H9 (cell line): ENCODE results near the gene TPCN2. TPM values are rescaled to one million over a fixed set of nuclear protein-coding genes. Genes with fewer than 3 reads are reported as not detected.
A peak's percentile ranks its signal among the peaks of the same experiment; 100 is the strongest.

Experiments used
- DNase-seq: peaks from one replicate; pipeline ENCODE4 v3.0.0-alpha.2; 2017
- H2AFZ ChIP-seq: one replicate; pipeline ENCODE4 v1.6.1; 2013; ENCODE audit warnings: mild to moderate bottlenecking, low read length, control low read depth, moderate library complexity
- H2AK5ac ChIP-seq: 2 replicates; pipeline ENCODE4 v1.6.1; 2013; ENCODE audit warnings: low read length, control low read depth, mixed read lengths; ENCODE audit not compliant: insufficient read length
- H2BK120ac ChIP-seq: one replicate; pipeline ENCODE4 v1.6.1; 2013; ENCODE audit warnings: low read depth, mild to moderate bottlenecking, low read length, control low read depth, inconsistent platforms; ENCODE audit not compliant: poor library complexity, severe bottlenecking
- H2BK12ac ChIP-seq: 2 replicates; pipeline ENCODE4 v1.6.1; 2013; ENCODE audit warnings: low read length, control low read depth, mixed read lengths, low read depth; ENCODE audit not compliant: insufficient read length
- H2BK15ac ChIP-seq: 2 replicates; pipeline ENCODE4 v1.6.1; 2013; ENCODE audit warnings: low read depth, low read length, control low read depth
- H2BK20ac ChIP-seq: one replicate; pipeline ENCODE4 v1.6.1; 2013; ENCODE audit warnings: low read depth, mild to moderate bottlenecking, low read length, control low read depth, inconsistent platforms; ENCODE audit not compliant: poor library complexity, severe bottlenecking
- H2BK5ac ChIP-seq: 2 replicates; pipeline ENCODE4 v1.6.1; 2013; ENCODE audit warnings: low read length, control low read depth, mixed read lengths; ENCODE audit not compliant: insufficient read length
- H3K14ac ChIP-seq: 2 replicates; pipeline ENCODE4 v1.6.1; 2013; ENCODE audit warnings: low read length, control low read depth; ENCODE audit not compliant: insufficient read depth
- H3K18ac ChIP-seq: 2 replicates; pipeline ENCODE4 v1.6.1; 2013; ENCODE audit warnings: low read depth, mild to moderate bottlenecking, mixed read lengths, low read length, control low read depth; ENCODE audit not compliant: insufficient read length
- H3K23ac ChIP-seq: 2 replicates; pipeline ENCODE4 v1.6.1; 2013; ENCODE audit warnings: low read length, control low read depth, mixed read lengths, low read depth; ENCODE audit not compliant: insufficient read length
- H3K23me2 ChIP-seq: 2 replicates; pipeline ENCODE4 v1.6.1; 2013; ENCODE audit warnings: low read depth, mild to moderate bottlenecking, mixed read lengths, low read length, control low read depth; ENCODE audit not compliant: insufficient read length, poor library complexity, severe bottlenecking
- H3K27ac ChIP-seq: 2 replicates; pipeline ENCODE4 v1.5.1; 2013; ENCODE audit warnings: low read length, control low read depth, mixed read lengths, low read depth; ENCODE audit not compliant: insufficient read length
- H3K27me3 ChIP-seq: 2 replicates; pipeline ENCODE4 v1.6.1; 2013; ENCODE audit warnings: low read length, control low read depth, inconsistent platforms; ENCODE audit not compliant: insufficient read depth
- H3K4ac ChIP-seq: 2 replicates; pipeline ENCODE4 v1.6.1; 2013; ENCODE audit warnings: low read depth, mild to moderate bottlenecking, control low read depth, inconsistent platforms, low read length, moderate library complexity
- H3K4me1 ChIP-seq: 2 replicates; pipeline ENCODE4 v1.6.1; 2013; ENCODE audit warnings: low read length, control low read depth, inconsistent platforms; ENCODE audit not compliant: insufficient read depth
- H3K4me2 ChIP-seq: 2 replicates; pipeline ENCODE4 v1.6.1; 2013; ENCODE audit warnings: low read length, control low read depth, mixed read lengths; ENCODE audit not compliant: insufficient read length, insufficient read depth
- H3K56ac ChIP-seq: 2 replicates; pipeline ENCODE4 v1.6.1; 2013; ENCODE audit warnings: low read depth, mild to moderate bottlenecking, mixed read lengths, low read length, control low read depth; ENCODE audit not compliant: insufficient read length
- H3K79me1 ChIP-seq: 2 replicates; pipeline ENCODE4 v1.6.1; 2013; ENCODE audit warnings: low read depth, mild to moderate bottlenecking, moderate library complexity, low read length, control low read depth, inconsistent platforms; ENCODE audit not compliant: insufficient read depth, poor library complexity, severe bottlenecking
- H3K79me2 ChIP-seq: 2 replicates; pipeline ENCODE4 v1.6.1; 2013; ENCODE audit warnings: low read length, control low read depth, inconsistent platforms; ENCODE audit not compliant: insufficient read depth
- H3K9ac ChIP-seq: 2 replicates; pipeline ENCODE4 v1.6.1; 2013; ENCODE audit warnings: low read length, control low read depth, mixed read lengths; ENCODE audit not compliant: insufficient read length; ENCODE audit errors: extremely low read depth
- H3K9me3 ChIP-seq: one replicate; pipeline ENCODE4 v1.6.1; 2013; ENCODE audit warnings: low read depth, low read length, inconsistent platforms; ENCODE audit not compliant: control insufficient read depth
- H3T11ph ChIP-seq: one replicate; pipeline ENCODE4 v1.6.1; 2013; ENCODE audit warnings: mild to moderate bottlenecking, low read length, control low read depth, inconsistent platforms
- H4K20me1 ChIP-seq: one replicate; pipeline ENCODE4 v1.6.1; 2013; ENCODE audit not compliant: control insufficient read depth, insufficient read length, insufficient read depth
- H4K5ac ChIP-seq: 2 replicates; pipeline ENCODE4 v1.6.1; 2013; ENCODE audit warnings: low read depth, mild to moderate bottlenecking, mixed read lengths, low read length, control low read depth; ENCODE audit not compliant: insufficient read length
- H4K8ac ChIP-seq: replicated peaks from 2 replicates; pipeline ENCODE4 v1.6.1; 2013; ENCODE audit warnings: low read length, control low read depth, mixed read lengths, low read depth; ENCODE audit not compliant: insufficient read length
- H4K91ac ChIP-seq: 2 replicates; pipeline ENCODE4 v1.6.1; 2013; ENCODE audit warnings: low read depth, mild to moderate bottlenecking, moderate library complexity, mixed read lengths, low read length, control low read depth; ENCODE audit not compliant: insufficient read length
- H3K27ac Mint-ChIP-seq, 3 experiments: 2 replicates in 2 of 3; 3 replicates in 1 of 3; pipeline ENCODE4 v1.8.0; 2020 to 2021; ENCODE audit warnings: mixed read lengths in 3 of 3, mild to moderate bottlenecking in 1 of 3, moderate library complexity in 1 of 3
- H3K27me3 Mint-ChIP-seq: 2 replicates; pipeline ENCODE4 v1.8.0; 2021; ENCODE audit warnings: low read depth, mild to moderate bottlenecking, moderate library complexity, mixed read lengths
- H3K36me3 Mint-ChIP-seq, 3 experiments: 2 replicates in 2 of 3; 3 replicates in 1 of 3; pipeline ENCODE4 v1.8.0; 2020 to 2021; ENCODE audit warnings: low read depth in 3 of 3, mixed read lengths in 3 of 3; ENCODE audit not compliant: insufficient read depth in 1 of 3
- H3K4me1 Mint-ChIP-seq, 2 experiments: 2 replicates each; pipeline ENCODE4 v1.8.0; 2020; ENCODE audit warnings: mixed read lengths in 2 of 2
- H3K4me3 Mint-ChIP-seq, 2 experiments: 2 replicates in 1 of 2; 3 replicates in 1 of 2; pipeline ENCODE4 v1.8.0; 2020 to 2021; ENCODE audit warnings: mild to moderate bottlenecking in 2 of 2, mixed read lengths in 2 of 2, moderate library complexity in 1 of 2
- H3K9me3 Mint-ChIP-seq, 2 experiments: 2 replicates in 1 of 2; 3 replicates in 1 of 2; pipeline ENCODE4 v1.8.0; 2020; ENCODE audit warnings: mild to moderate bottlenecking in 2 of 2, mixed read lengths in 2 of 2, moderate library complexity in 1 of 2
- CTCF ChIP-seq: fragments of 200-600 bp; sonication (generic); conservative IDR thresholded peaks from 3 replicates; pipeline ENCODE4 v1.8.0; 2021; ENCODE audit warnings: antibody characterized with exemption, mild to moderate bottlenecking
- WGBS: extraction: QIAGEN DNeasy Blood & Tissue Kit; methylation state at CpG from one replicate; pipeline ENCODE4 v1.1.7; 2013; ENCODE audit warnings: missing lambda C conversion rate, low lambda C conversion rate, mixed read lengths; ENCODE audit not compliant: insufficient read length; ENCODE audit errors: extremely low coverage; 5-methylcytosine and 5-hydroxymethylcytosine counted together
- total RNA-seq: library from RNA; stranded (reverse); gene quantifications from 2 replicates; pipeline ENCODE4 v1.2.1, GENCODE V29; 2021

TPCN2 gene
- total RNA-seq, 1 experiment from 2014 or later, result 16.8 TPM

- Histone ChIP-seq H2AFZ (no peak overlapping the region), H3K4me1 (peaks cover 2% of the 10 kb centered on the region; the same call in 1 of the 2 replicates), H3K56ac (no peak overlapping the region), H4K5ac (no peak overlapping the region), H3K23me2 (peaks cover 22% of the 10 kb centered on the region), H4K91ac (no peak overlapping the region), H3K4me2 (no peak overlapping the region), H3K27me3 (no peaks in the 10 kb centered on the region), H3K79me1 (no peaks in the 10 kb centered on the region), H3K27ac (no peak overlapping the region), H4K20me1 (no peaks in the 10 kb centered on the region), H3K79me2 (no peaks in the 10 kb centered on the region), H3K14ac (peak overlapping the region; percentile 22; the same call in 1 of the 2 replicates), H3K9ac (no peak overlapping the region), H2BK20ac (no peak overlapping the region), H2BK15ac (no peak overlapping the region), H2BK5ac (no peak overlapping the region), H3T11ph (no peak overlapping the region), H3K18ac (no peak overlapping the region), H4K8ac (no peak overlapping the region), H3K9me3 (no peaks in the 10 kb centered on the region), H2BK120ac (no peak overlapping the region), H3K4ac (no peak overlapping the region), H2BK12ac (no peak overlapping the region), H2AK5ac (no peak overlapping the region), H3K23ac (no peak overlapping the region)
- peaks cover 0 to 3% of the 10 kb centered on the region in 2 experiments; a peak in 1 of 5 replicates for H3K9me3 Mint-ChIP-seq
- no peak for DNase-seq
- peaks cover 14% of the 10 kb centered on the region for H3K27me3 Mint-ChIP-seq
- no peaks in the 10 kb centered on the region for H3K36me3 Mint-ChIP-seq
- peak overlapping the region in 1 of 3 experiments; percentile 55; a peak in 1 of 7 replicates for H3K27ac Mint-ChIP-seq
- no CpG with 5 or more reads among the region's 9 CpGs for WGBS
- peaks cover 25 to 28% of the 10 kb centered on the region in 2 experiments for H3K4me1 Mint-ChIP-seq
- no peak for TF ChIP-seq CTCF
- H3K4me3 Mint-ChIP-seq, result no peak overlapping the region
Measured at GRCh38 chr11:69014898-69015549, 33.7 kb upstream of the TPCN2 start.
